ENCODE data around the gene NOTUM.

The NOTUM gene

GRCh38 chr17:81961087-81961511 lies at the start of gene NOTUM:
TSS of gene NOTUM (minus strand) at chr17:81961187. CDS start at chr17:81960909, 278 bp downstream.
- peak; percentile 63 for DNase-seq

DNA sequence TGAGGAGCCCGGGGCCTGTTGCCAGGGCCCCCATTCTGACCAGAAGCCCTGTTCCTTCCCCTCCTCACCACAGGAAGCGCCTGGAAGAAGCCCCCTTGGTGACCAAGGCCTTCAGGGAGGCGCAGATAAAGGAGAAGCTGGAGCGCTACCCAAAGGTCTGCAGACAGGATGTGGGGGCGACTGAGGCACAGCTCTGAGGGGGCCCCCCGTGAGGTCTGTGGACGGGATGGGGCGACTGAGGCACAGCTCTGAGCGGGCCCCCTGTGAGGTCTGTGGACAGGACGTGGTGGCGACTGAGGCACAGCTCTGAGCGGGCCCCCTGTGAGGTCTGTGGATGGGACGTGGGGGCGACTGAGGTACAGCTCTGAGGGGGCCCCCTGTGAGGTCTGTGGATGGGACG lies 48.4 kb upstream of the NOTUM start:
- no peak for DNase-seq

DNA sequence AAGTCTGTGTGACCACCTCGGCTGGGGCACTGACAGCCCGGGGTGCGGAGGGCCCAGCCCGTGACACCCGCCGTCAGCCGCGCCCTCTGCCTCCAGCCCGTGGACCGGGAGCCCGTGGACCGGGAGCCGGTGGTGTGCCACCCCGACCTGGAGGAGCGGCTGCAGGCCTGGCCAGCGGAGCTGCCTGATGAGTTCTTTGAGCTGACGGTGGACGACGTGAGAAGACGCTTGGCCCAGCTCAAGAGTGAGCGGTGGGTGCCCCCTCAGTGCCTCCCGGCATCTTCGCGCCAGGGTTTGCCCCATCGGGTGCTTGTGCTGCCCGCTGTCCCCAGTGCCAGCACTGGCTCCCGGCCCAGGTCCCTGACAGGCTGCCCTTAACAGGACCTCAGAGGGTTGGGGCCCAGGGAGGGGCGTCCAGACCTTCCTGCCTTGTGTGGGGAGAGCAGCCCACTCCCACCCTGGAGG lies 48.0 kb upstream of the NOTUM start:
- no peak for DNase-seq

GRCh38 chr17:82008258-82008940 lies 47.4 kb upstream of the NOTUM start:
- DNase-seq: peak; percentile 51

GRCh38 chr17:82007495-82008257 lies 46.7 kb upstream of the NOTUM start:
- DNase-seq: peak; percentile 52

GRCh38 chr17:82007228-82007494 lies 46.2 kb upstream of the NOTUM start:
- no peak for DNase-seq

DNA sequence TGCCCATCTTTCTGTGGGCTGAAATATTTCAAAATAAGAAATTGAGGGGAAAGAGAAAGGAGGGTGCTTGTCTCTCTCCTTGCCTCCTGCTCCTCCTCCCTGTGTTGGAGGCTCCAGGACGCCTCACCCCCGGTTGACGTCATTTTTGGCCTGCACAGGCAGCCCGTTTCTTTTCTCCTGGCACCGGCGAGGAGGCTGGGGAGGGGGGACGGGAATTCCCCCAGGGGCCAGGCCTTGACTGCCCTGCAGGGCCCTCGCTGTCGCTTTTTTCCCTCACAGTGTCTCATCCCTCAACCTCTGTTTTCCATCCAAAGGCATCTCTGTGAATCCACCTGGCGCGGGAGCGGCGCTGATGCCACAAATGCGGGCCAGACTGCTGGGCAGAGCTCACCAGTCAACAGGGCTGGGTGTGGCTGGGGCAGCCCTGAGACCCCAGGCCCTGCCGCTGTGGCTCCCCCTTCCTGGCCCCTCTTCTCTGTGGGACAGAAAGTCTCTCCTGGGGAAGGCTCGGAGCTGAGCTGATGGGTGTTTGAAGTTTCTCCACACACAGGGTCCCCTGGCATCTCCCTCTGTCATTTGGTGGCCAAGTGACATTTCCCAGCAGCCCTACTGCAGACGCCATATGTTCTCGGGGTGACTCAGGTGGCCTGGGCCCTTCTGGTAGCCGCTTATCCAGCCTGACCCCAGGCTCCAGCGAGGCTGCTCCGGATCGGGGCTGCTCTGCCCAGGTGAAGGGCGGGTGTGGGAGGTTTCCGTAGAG lies 45.7 kb upstream of the NOTUM start:
- DNase-seq: no peak

DNA sequence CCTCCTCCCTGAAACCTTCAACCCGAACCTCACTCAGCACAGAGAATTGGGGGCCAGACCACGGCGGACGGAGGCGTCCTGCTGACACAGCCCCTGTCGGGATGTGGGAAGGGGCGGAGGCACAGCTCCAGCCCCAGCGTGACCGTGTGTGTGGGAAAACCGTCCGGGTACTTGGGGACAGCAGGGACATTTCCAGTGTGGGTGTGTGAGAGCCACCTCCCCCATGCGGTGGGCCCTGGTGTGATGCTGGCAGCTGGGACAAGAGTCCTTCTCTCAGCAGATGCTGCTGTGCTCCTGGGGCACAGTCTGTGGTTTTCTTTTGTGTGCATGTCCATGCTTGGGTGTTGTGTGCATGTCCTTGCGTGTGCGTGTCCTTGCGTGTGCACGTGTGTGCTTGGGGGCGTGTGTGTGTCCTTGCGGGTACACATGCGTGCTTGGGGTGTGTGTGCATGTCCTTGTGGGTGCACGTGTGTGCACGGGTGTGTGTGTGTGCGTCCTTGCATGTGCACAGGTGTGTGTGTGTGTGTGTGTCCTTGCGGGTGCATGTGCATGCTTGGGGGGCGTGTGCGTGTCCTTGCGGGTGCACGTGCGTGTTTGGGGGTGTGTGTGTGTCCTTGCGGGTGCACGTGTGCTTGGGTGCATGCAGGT lies 44.8 kb upstream of the NOTUM start:
- no peak for DNase-seq

DNA sequence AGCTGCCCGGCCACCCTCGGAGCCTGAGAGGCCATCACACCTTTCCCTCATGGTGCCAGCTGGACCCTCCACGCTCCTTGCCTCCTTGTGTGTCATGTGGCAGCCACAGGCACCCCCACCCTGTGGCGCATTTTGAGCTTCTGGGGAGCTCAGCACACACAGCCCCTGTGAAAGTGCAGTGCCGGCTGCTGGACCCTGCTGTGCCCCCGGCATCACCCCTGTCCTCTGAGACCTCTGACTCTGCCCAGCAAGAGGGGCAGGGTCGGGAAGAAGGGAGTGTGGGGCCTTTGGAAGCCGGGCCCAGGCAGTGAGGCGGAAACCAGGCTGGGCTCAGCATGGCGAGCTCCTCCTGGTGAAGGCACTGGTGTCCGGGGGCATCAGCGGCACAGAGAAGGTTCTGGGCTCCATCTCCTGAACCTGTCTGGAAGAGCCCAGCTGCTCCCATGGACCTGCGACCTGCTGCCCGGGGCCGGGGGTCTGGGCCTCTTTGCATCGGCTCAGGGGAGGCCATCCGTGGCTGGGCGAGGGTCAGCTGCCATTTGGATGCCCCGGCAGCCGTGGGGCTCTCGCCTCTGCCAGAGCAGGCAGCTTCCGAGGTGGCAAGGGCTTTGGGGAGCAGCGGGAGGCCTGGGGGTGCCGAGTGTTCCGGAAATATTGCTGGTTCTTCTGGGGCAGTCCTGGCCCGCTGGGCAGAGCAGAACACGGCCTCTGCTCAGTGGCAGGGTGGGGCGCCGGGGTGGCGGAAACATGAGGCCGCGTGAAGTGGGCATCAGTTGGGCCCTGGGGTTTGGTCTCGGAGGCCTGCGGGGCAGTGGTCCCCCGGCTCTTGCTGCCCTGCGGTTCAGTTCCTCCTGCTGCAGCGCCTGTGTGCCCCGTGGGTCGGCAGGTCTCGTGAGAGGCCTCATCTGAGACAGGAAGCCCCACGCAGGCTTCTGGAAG lies 43.8 kb upstream of the NOTUM start:
- DNase-seq: no peak

GRCh38 chr17:82003411-82004381 lies 42.7 kb upstream of the NOTUM start:
- peak; percentile 57 for DNase-seq

DNA sequence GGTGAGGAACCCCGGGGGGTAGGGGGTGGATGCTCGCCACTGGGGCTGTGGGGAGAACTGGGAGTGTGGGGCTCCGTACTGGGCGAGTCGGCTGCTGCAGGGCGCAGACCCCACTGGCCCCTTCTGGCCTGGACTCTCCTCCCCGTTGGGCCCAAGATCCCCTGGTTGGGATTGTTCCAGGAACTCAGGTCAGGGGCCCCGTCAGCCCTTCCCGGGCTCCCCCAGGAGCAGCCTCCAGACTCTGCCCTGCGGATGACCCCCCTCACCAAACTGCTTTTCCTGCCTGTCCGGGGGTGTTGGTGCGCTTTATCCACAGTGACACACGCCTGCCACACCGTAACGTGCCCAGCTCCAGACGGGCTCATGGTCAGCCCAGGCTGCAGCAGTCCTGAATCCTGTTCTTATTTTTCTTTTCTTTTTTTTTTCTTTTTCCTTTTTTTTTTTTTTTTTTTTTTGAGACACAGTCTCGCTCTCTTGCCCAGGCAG lies 40.6 kb upstream of the NOTUM start:
- no peak for DNase-seq

DNA sequence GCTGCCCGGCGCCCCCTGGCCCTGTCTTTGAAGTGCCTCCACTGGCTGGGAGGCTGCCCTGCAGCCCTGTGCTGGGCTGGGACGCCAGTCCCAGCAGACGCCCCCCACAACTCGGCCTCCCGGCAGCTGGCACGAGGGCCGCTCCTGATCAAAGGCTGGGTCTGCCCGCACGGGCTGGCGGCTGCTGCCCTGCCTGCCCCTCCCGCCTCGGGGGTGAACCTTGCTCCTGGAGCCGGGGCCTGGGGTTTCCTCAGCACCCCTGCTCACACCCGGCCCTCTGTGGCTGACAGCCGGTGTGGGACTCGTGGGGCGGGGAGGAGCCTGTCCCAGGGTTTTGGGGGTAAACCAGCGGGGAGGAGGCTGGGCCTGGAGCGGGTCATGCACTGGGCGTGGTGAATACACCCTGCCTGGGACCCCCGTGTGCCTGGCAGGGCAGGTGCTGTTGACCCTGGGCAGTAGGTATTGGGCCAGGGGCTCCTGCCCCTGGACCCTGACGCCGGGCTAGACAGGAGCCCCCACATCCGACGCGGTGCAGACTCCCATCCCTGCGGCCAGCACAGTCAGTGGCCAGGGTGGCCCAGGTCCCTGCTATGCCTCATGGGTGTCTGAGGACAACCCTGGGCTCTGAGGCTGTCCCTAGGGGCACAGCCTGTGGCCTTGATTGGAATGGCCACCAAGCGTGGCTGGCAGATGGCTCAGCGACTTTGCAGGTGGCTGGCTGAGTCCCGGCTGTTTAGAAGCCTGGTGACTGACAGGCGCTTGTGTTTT lies 40.0 kb upstream of the NOTUM start:
- DNase-seq: peak; percentile 68

DNA sequence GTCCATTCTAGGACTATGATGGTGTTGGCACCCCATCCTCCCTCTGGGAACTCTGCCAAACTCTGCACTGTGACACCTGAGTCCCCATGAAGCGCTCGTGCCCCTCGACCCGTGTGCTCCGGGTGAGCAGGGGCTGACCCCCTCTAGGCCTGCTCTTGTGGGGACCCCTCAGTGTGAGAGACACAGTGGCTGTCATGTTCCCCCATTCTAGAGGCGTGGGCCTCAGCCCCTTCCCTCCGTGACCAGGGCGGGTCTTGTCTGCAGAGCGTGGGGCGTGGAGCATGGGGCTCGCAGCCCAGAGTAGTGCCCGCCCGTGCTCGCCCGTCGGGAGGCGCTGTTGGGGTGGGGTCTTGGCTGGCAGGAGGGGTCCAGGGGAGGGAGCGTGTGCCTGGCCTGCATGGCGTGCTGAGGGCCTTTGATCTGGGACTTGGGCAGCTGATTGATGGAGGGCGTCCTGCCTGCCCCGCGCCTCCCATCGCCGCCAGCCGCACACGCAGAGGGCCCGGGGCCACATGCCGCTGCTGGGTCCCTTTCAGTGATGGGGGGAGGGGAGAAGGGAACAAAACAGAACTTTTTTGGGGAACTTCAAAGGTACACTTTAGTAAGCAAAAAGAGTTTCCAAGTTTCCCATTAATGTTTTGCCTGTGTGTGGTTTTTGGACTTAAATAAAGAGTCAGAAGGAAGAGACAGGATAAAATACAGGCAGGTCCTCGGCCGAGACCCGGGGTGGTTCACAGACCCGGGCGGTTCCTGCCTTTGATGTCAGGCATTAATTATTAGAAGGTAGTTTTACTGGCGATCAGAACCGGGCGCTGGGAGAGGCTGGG lies 39.2 kb upstream of the NOTUM start:
- DNase-seq: no peak

DNA sequence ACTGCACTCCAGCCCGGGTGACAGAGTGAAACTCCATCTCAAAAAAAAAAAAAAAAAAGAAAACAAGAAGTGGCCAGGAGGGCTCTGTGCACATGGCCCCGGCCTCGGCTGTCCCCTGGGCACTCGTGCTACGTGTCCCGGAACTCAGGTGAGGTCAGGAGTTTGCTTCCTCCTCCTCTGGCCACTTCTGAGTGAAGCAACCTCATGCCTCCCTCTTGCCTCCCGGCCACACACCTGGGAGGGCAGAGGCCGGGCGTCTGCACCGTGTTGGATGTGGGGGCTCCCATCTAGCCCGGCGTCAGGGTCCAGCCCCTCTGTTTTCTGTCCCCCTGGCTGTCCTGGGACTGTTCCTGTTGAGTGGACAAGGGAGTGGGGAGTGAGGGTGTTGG lies 38.6 kb upstream of the NOTUM start:
- DNase-seq: no peak

DNA sequence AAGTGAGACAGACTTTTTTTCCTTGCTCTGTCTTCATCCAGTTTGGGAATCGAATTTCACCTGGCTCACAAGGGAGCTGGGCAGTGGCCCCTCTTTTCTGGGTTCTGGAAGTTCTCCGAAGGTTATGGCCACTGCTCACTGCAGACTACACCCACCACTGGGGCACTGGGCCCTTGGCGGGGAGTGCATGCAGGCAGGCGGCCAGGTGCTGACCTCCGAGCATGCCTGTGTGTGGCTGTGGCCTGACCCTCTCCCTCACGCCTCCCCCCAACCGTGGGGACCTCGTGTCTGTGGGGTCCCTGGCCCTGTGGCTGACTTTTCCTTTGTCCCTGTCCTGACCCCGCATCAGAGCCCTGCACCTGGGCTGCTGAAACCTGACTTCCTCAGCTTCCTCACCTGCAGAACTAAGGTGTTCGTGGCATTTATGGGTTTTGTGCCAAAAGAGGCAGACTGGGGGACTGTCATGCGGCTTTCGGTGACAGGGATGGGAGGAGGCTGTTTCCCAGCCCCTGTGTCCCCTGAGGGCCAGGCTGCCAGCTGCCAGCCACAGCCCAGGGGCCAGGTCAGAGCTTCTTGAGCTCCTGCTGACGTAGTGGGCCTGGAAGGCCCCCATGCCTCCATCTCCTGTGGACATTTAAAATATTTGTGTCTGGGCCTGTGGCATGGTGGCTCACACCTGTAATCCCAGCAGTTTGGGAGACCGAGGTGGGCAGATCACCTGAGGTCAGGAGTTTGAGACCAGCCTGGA lies 37.9 kb upstream of the NOTUM start:
- DNase-seq: no peak

DNA sequence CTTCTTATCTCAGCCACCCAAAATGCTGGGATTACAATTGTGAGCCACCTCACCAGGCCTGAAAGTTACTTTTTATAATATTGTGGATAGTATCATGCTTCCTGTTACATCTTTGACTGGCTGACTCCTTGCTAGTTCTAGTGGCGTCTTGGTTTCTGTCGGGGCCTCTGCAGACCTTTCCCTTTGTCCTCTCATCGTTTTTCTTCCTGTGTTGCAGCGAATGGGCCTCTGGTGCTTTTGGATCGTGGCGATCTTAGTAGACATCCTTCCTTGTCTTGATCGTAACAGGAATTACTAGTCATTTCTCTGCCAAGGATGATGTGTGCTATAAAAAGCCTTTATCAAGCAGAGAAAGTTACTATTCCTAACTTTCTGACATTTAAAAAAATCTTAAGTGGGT lies 37.2 kb upstream of the NOTUM start:
- no peak for DNase-seq

DNA sequence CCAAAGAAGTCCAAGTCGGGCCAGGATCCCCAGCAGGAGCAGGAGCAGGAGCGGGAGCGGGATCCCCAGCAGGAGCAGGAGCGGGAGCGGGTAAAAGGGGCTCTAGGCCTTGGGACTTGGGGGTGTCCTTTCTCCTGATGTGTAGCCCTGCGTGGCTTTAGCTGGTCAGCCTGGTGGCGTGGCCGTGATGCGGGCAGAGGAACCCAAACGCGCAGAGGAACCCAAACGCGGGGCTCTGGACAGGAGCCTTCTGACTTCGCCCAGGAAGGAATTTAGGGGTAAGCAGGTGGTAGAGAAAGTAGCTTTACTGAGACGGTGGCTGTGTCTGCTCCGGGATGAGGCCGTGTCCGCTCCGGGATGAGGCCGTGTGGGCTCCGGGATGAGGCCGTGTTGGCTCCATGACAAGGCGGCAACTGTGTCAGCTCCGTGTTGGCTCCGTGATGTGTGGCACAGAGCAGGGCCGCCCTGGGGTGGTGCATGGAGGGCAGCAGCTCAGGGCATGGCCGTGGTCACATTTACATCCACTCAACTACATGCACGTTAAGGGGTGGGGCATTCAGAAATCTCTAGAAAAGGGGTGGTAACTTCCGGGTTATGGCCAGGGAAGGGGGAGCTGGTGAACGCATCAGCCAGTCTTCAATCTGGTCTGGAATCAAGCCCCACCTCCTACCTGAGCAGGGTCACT lies 35.9 kb upstream of the NOTUM start:
- DNase-seq: no peak
